Retinal pigment epithelial cell (primary cell): ENCODE data around the gene U2SURP.

Experiments
- DNase-seq: peaks from one replicate; pipeline ENCODE4 v3.0.0-alpha.2; 2010; ENCODE audit warnings: low read depth
- H3K4me3 ChIP-seq: 2 replicates; pipeline ENCODE4 v1.5.1; 2011; ENCODE audit warnings: mild to moderate bottlenecking, low read length, control low read depth, moderate library complexity
- TF ChIP-seq, protein P1 (sequence below): conservative IDR thresholded peaks from 2 replicates; pipeline ENCODE4 v1.5.1; 2011; ENCODE audit warnings: low read depth, low read length, control low read depth, inconsistent platforms

U2SURP gene

GRCh38 chr3:143099210-143099609, 97.8 kb downstream of the U2SURP start:
- DNase-seq = no peak
- TF ChIP-seq, protein P1, sequence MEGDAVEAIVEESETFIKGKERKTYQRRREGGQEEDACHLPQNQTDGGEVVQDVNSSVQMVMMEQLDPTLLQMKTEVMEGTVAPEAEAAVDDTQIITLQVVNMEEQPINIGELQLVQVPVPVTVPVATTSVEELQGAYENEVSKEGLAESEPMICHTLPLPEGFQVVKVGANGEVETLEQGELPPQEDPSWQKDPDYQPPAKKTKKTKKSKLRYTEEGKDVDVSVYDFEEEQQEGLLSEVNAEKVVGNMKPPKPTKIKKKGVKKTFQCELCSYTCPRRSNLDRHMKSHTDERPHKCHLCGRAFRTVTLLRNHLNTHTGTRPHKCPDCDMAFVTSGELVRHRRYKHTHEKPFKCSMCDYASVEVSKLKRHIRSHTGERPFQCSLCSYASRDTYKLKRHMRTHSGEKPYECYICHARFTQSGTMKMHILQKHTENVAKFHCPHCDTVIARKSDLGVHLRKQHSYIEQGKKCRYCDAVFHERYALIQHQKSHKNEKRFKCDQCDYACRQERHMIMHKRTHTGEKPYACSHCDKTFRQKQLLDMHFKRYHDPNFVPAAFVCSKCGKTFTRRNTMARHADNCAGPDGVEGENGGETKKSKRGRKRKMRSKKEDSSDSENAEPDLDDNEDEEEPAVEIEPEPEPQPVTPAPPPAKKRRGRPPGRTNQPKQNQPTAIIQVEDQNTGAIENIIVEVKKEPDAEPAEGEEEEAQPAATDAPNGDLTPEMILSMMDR = no peak
- no peak overlapping the region for H3K4me3 ChIP-seq

DNA sequence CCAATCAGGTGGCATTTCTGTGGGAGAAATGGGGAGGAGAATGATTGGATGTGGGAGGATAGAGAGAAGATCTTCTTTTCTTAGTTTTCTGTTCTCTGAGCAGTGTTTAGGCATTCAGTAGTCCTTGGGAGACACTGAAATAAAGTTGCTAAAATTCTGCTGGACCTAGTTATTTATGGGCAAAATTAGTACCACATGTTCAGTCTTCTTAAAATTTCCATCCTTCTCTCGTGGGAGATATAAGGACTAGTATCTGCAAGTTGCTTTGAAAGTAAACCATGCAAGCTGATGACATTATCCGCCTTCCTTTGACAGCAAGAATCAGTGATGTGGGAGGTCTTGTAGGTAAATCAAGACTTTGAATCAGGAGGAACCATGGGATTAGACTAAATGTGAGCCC, 98.3 kb downstream of the U2SURP start:
- H3K4me3 ChIP-seq = no peak overlapping the region
- no peak for DNase-seq
- TF ChIP-seq, protein P1 = no peak

GRCh38 chr3:143100451-143100850, 99.1 kb downstream of the U2SURP start:
- DNase-seq = no peak
- TF ChIP-seq, protein P1 = no peak
- H3K4me3 ChIP-seq = no peak overlapping the region

- no peak overlapping the region for H3K4me3 ChIP-seq
- TF ChIP-seq, protein P1 = no peak
Measured at GRCh38 chr3:143101792-143102381, 100.5 kb downstream of the U2SURP start.

DNA sequence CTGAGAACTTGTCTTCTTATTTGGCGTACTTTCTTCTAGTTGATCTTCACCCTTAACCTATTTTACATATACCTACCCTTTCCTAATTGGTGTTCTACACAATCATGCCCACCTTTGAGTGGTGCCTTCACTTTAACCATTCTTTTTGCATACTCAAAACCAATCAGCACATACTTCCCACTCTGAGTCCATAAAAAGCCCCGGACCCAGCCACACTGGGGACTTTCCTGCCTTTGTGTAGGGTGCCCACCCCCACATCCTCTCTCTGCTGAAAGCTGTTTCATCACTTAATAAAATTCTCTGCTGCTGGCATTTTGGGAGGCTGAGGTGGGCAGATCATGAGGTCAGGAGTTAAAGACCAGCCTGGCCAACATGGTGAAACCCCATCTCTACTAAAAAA, 102.3 kb downstream of the U2SURP start:
- no peak overlapping the region for H3K4me3 ChIP-seq
- DNase-seq = no peak
- TF ChIP-seq, protein P1 = no peak

More at GRCh38 chr3:143101792-143102381, 100.5 kb downstream of the U2SURP start:
- DNase-seq = no peak

GRCh38 chr3:143105170-143105569, 103.8 kb downstream of the U2SURP start:
- TF ChIP-seq, protein P1 = no peak
- no peak for DNase-seq
- H3K4me3 ChIP-seq = no peak overlapping the region

DNA sequence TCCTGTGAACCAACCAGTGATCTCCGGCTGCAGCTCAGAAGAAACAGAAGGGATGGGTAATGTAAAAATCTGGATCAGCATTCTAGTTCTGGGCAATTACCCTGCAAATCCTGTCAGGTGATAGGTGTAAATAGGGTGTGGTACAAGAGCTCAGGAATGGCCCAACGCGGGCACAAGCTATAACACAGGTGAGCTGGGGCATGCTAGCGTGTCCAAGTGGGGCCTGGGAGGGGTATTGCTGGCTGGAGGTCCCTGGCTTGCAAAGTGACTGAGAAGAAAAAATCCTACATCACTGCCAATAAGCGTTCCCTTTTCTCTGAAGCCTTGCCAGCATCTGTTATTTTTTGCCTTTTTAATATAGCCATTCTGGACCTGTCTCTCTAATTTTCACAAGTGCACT, 108.5 kb downstream of the U2SURP start:
- TF ChIP-seq, protein P1 = no peak
- no peak overlapping the region for H3K4me3 ChIP-seq
- DNase-seq = no peak
